Activated B cell treated with CpG ODN at 0.5 μM for 24 hours (primary cell): ENCODE results near the gene CDC42BPB. TPM values are rescaled to one million over a fixed set of nuclear protein-coding genes. Genes with fewer than 3 reads are reported as not detected.

Experiments
- ATAC-seq: fragments of 200-7000 bp; cut with Tn5 transposase; one replicate; pipeline ENCODE4 v1.10.0; 2021; ENCODE audit warnings: low read depth, mild to moderate bottlenecking, moderate library complexity
- CTCF ChIA-PET: fragments of 350-600 bp; sonication (Branson Sonifier 250); formaldehyde crosslinking; loops from one replicate; lab custom pipeline; 2021; ENCODE audit warnings: antibody characterized with exemption; lab: Charles Lee
- POLR2A ChIA-PET: fragments of 350-600 bp; sonication (Branson Sonifier 250); formaldehyde crosslinking; loops from one replicate; lab custom pipeline; 2021; ENCODE audit warnings: antibody characterized with exemption; lab: Charles Lee
- DNase-seq: peaks from one replicate; pipeline ENCODE4 v3.0.0; 2022
- H3K27ac Mint-ChIP-seq: one replicate; pipeline ENCODE4 v1.8.0; 2020; ENCODE audit warnings: mixed read lengths
- H3K27me3 Mint-ChIP-seq: one replicate; pipeline ENCODE4 v1.8.0; 2021; ENCODE audit warnings: mixed read lengths
- H3K36me3 Mint-ChIP-seq: one replicate; pipeline ENCODE4 v1.8.0; 2021; ENCODE audit warnings: low read depth, mixed read lengths
- H3K4me1 Mint-ChIP-seq: one replicate; pipeline ENCODE4 v1.8.0; 2021; ENCODE audit warnings: mixed read lengths
- H3K4me3 Mint-ChIP-seq: one replicate; pipeline ENCODE4 v1.8.0; 2020; ENCODE audit warnings: mild to moderate bottlenecking, mixed read lengths
- H3K9me3 Mint-ChIP-seq: one replicate; pipeline ENCODE4 v1.8.0; 2020; ENCODE audit warnings: mixed read lengths
- intact Hi-C: fragments of 100-400 bp; cut with micrococcal nuclease; formaldehyde crosslinking; loops from one replicate; pipeline ENCODE4 v1.15.1; 2024
- total RNA-seq: library from RNA; stranded (reverse); gene quantifications from 2 replicates; pipeline ENCODE4 v1.2.3, GENCODE V29; 2022
- TF ChIP-seq, protein P1 (sequence below): fragments of 200-600 bp; IDR thresholded peaks from one replicate; pipeline ENCODE4 v1.8.0; 2022; ENCODE audit warnings: antibody characterized with exemption, mild to moderate bottlenecking

Gene CDC42BPB
- total RNA-seq, 1 donor from 2014 or later: 38.5 TPM

DNA sequence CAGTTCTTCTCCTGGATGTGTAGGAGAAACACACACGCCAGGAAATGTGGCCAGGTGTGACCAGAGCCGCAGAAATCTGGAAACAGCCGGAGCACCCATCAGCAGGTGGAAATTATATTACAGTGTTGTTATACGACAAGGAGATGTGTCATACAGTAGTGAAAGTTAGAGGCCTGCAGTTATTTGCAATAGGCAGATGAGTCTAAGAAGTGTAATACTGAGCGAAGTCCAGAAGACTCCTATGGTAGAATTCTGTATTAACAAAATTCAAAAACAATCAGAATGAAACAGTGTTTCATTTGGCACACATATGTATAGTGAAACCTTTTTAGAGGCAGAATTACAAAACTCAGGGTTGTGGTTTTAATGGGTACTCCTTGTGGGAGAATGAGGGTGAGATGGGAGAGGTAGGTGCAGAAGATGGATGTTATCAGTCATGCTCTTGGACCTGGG lies 174.2 kb downstream of the CDC42BPB start:
- TF ChIP-seq, protein P1, sequence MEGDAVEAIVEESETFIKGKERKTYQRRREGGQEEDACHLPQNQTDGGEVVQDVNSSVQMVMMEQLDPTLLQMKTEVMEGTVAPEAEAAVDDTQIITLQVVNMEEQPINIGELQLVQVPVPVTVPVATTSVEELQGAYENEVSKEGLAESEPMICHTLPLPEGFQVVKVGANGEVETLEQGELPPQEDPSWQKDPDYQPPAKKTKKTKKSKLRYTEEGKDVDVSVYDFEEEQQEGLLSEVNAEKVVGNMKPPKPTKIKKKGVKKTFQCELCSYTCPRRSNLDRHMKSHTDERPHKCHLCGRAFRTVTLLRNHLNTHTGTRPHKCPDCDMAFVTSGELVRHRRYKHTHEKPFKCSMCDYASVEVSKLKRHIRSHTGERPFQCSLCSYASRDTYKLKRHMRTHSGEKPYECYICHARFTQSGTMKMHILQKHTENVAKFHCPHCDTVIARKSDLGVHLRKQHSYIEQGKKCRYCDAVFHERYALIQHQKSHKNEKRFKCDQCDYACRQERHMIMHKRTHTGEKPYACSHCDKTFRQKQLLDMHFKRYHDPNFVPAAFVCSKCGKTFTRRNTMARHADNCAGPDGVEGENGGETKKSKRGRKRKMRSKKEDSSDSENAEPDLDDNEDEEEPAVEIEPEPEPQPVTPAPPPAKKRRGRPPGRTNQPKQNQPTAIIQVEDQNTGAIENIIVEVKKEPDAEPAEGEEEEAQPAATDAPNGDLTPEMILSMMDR: no peak
- ATAC-seq (no peak), DNase-seq (no peak)
- POLR2A ChIA-PET: no interaction called here
- Mint-ChIP-seq H3K27me3 (no peaks in the 10 kb centered on the region), H3K36me3 (peaks cover 74% of the 10 kb centered on the region), H3K4me3 (no peak overlapping the region), H3K9me3 (no peaks in the 10 kb centered on the region), H3K27ac (no peak overlapping the region), H3K4me1 (no peaks in the 10 kb centered on the region)
- CTCF ChIA-PET: no interaction called here
- intact Hi-C loops: no loop called here

Other genes with a start within 250 kb of the CDC42BPB start
- 4.4 and 5.3 TPM in 2 replicates for gene AMN, start 134.9 kb downstream of the CDC42BPB start, total RNA-seq
- not detected in 2 replicates for gene LBHD2, start 26.7 kb upstream of the CDC42BPB start, total RNA-seq
- gene EXOC3L4, start 37.2 kb upstream of the CDC42BPB start, total RNA-seq: not detected in 2 replicates
- gene TNFAIP2, start 65.9 kb upstream of the CDC42BPB start, total RNA-seq: 4.1 and 5.2 TPM in 2 replicates